GM19023 (cell line): ENCODE results near the gene DGAT2L6.

Experiments
- ATAC-seq: cut with Tn5 transposase; IDR thresholded peaks from one replicate; pipeline ENCODE4 v1.9.1; 2021; ENCODE audit warnings: mild to moderate bottlenecking, moderate library complexity; ENCODE audit not compliant: unreplicated experiment

The DGAT2L6 gene, protein sequence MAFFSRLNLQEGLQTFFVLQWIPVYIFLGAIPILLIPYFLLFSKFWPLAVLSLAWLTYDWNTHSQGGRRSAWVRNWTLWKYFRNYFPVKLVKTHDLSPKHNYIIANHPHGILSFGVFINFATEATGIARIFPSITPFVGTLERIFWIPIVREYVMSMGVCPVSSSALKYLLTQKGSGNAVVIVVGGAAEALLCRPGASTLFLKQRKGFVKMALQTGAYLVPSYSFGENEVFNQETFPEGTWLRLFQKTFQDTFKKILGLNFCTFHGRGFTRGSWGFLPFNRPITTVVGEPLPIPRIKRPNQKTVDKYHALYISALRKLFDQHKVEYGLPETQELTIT

DNA sequence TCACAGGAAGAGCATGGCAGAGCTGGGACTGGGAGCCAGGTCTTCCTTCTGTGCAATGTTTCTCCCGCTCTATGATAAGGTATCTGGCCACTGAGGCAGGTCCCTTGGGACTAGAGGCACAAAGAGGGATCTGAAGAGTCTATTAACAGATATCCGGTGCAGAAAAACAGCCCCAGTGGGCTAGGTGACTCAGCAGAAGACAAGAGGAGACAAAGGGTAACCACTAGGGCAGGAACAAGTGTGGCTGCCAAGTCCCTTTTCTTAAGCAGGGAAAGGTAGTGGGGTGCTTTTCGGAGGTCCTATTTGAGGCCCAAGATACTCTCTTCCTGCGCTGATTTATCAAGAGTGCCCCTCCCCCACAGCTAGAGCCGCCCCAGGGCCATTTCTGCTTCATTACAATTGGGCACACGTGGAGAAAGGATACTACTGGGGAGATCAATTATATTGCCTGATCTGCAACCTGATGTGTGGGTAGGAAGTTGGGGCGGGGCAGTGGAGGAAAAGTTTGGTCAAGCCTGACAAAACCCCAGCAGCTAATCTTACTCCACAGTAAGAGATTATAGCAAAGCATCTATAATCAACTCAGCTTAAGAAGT is at the start of gene DGAT2L6:
DGAT2L6 (plus strand) TSS at position 546 of the 596 bp plus-strand sequence. CDS start 100 bp downstream, outside the sequence.
- no peak for ATAC-seq

DNA sequence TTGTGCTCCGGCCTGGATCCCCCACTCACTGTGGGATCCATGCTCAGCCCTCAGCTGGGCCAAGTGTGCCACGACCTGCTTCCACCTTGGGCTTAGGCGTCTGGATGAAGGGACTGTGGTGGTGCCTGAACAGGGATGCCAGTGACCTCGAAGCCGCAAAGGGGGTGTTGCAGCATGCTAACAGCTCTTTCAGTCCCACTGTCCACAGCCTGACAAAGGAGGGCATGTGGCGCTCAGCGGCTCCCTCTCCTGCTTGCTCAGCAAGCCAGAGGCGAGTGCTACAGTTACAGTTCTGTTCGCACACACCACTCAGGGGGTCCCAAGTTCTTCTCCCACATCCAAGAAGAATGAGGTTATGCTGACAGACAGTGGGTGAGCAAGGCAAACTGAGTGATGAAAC is 49.2 kb upstream of the DGAT2L6 start:
- no peak for ATAC-seq

DNA sequence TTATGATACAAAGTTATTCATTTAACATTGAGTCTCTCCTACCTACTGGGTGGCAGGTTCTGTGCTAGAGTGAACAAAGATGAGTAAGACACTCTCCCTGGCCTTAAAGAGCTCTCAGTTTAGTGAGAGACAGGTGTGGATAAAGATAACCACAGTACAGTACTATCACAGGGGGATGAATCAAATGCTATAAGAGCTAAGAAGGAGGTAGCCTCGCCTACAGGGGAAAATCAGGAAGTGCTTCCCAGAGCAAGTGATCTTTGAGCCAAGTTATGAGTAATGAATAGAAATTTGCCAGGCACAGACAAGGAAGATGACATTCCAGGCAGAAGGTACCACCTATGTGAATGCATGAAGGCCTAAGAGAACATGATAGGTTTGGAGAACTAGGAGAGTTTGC is 47.5 kb upstream of the DGAT2L6 start:
- no peak for ATAC-seq

DNA sequence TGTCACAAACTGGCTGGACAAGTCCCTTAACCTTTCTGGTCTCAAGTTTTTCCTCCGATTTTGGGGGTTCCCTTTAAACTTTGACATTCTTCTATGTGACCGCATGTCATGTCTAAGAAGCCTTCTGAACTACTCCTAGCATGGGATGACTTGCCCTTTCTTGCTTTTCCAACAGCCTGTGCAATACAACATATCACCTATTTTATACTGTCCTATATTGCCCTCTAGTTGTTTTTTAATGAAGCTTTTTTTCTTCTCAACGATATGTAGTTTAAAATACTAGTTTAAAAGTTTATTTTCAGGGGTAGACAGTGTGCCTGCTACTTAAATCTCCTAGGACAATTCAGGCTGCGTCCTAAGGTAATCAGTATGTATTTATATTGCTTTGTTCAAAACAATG is 45.1 kb upstream of the DGAT2L6 start:
- no peak for ATAC-seq

DNA sequence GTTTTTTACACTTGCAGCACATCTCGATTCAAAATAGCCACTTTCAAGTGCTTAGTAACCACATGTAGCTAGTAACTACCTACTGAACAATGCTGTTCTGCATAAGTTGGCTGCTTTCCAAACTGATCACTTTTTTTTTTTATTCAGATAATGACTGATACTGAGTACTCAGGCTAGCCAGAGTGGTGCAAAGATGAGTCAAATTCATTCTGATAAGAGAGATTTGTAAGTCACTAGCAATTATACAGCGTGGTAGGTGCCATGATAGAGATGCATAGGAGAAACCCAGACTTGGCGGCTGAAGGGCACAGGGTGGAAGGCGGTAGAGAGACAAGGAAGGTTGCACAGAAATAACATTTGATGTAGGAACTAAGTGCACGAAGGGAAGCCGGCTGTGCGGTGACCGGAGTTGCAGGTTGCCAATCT is 44.4 kb upstream of the DGAT2L6 start:
- ATAC-seq: no peak

DNA sequence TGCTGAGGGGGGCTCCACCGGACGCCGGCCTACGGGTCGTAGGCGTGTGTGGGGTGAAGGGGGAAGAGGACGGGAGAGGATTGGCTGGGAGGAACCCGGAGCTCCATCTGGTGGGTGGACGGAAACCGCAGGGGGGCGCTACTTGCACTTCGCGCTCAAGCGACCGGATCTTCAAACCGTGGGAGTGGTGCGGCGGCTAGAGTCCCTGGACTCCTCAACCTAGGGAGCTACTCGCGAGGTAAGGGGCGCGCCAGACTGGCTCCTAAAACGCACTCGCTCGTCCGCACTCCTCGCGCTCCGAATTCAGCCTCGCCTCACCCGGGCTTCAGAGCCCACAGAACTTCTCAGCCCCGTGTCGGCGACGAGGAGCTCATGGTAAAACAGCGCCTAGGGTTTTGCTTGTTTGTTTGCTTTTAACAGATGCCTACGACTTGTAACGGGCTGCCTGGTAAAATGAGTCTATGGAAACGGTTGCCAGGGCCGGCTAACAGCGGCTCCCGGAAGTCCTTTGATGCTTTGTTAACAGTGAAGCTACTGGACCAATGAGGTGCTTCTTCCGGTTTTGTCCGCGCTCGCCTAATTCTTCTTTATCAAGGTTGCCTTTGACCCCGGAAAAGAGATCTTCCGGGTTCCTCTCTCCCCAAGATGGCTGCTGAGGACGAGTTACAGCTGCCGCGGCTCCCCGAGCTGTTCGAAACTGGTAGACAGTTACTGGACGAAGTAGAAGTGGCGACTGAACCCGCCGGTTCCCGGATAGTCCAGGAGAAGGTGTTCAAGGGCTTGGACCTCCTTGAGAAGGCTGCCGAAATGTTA is 43.8 kb upstream of the DGAT2L6 start, which contains the start of gene IGBP1:
IGBP1 (plus strand) TSS at position 145 of the 813 bp plus-strand sequence; CDS start at position 646, 501 bp downstream.
- ATAC-seq: peak; percentile 93

DNA sequence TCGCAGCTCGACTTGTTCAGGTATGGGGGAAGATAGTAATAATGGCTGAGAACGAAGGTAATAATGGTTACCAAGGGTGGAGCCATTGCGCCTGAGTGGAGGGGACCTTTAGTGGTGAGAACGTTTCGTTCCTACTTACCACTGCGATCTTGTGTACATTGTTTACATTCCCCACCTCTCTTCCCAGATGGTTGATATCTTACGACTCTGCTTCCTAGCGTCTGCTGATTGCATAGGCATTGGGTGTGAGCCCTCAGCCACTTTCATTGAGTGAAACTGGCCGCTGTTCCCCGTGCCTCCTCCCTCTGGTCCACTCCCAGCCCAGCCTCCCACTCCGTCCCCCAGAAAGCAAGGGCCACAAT is 43.2 kb upstream of the DGAT2L6 start:
- ATAC-seq: peak; percentile 29

DNA sequence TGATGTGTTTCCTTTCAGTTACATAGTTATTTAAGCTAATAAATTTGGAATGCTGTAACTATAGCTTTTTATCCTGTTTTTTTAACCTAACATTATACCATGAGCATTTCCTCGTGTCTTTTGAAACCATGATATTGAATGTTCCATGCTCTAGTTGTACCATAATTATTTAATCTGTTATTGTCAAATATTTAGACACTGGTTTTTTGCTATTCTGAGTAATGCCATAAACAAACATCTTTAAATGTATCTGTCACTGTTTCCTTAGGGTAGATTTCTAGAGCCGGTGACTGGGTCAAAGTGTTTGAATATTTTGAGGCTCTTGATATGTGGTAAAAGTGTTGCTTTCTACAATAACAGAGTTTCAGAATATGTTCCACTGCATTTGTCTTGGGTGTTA is 38.7 kb upstream of the DGAT2L6 start:
- ATAC-seq: no peak

DNA sequence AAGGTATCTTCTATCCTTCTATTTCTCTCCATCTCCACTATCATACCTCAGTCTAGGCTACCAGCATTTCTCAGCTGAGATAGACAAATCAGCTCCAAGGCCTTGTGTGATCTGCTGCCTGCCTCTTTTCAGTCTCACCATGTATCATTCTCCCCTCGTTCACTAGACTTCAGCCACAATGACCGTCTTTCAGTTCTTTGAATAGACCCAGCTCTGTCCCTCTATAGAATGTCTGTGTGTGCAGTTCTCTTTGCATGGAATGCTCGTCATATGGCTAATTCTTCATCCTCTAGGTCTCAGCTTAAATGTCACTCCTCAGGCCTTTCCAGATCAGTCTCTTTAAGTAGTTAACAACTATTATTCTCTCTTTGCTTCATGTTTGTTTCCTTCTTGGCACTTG is 37.5 kb upstream of the DGAT2L6 start:
- no peak for ATAC-seq

DNA sequence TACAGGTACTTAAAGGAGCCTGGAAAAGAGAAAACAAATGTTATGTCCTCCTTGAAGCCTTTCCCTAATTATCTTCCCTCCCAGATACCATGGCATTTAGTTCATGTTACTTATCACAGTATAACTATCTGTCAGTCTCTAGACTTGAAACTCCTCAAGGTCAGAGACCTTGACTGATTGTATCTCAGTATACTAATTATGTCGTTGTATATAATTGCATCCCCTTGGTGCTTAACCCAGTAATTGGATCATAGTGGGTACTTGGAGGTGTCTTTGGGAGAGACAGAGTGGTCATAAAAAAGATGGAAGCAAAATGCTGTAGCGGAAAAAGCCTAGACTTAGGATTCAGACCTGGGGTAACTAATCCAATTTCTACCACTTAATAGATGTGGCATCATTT is 35.9 kb upstream of the DGAT2L6 start:
- ATAC-seq: no peak

DNA sequence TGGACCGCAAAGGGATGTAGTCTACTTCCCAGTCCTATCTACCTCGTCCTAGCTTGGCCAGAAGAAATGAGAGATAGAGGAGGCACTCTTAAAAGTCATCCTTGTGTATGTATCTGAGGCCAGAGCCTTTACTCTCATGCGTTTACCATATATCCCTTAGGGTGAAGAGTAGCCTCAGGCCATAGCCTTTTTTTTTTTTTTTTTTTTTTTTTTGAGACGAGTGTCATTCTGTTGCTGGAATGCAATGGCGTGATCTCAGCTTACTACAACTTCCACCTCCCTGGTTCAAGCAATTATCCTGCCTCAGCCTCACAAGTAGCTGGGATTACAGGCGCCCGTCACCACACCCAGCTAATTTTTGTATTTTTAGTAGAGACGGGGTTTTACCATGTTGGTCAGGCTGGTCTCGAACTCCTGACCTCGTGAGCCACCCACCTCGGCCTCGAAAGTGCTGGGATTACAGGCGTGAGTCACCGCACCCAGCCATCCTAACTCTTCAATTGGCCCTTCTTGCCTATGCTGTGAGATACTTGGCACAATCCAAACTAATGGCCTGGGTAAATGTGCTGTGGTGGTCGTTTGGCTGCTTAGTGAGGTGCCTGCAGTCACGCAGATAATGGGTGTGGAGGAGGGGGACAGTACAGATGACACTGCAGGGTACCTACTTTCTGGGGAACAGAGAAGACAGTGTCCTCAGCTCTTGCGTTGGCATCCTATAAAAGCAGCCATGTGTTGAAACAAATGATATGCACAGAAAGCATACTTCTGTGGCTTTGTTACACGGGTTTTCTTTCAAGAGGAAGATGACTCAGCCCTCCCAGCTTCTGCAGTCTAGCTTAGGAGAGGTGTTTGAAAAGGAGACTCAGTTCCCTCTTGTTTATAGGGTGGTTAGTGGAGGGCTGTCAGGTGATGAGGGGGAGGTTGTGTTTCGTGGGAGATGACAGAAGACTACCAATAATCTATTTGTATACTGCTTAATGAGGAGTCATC is 10.4 kb upstream of the DGAT2L6 start:
- ATAC-seq: no peak

DNA sequence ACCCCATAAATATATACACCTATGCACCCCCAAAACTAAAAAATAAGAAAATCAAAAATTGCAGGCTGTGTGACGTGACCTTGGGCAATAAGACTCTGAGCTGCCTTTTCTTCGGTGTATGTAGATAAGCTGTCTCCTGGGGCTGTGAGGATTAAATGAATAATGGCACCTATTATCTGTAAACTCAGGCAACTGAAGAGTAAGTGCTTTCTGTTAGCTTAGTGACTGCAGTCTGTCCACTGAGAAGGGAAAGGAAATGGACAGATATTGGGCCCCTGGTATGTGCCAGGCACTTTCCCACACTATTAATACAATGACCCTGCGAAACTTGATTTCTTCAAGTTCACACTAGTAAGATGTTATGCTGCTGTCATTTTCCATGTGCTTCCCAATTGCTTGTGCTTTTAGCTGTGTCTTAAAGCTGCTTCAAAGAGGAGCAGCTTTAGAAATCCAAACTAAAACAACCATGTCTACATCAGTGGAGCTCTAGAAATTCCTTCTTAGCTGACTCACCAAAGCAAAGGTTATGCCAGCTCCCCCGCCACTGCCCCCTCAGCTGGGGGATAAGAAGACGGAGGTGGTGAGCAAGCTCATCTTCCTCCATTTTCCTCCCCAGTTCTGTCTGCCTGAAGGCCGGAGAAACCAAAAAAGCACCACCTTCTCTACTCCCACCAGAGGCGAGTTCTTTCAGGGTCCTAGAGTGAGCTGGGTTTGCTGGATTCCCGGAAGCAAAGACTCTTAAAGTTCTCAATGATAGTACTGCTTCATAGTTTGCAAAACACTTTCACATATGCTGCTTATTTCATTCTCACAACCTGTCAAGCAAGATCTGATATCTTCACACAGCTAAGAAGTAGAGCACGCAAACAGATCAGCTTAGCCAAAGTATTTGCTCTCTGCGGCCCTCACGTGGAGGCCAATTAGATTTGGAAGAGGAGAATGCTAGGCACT is 8.8 kb upstream of the DGAT2L6 start:
- ATAC-seq: no peak

DNA sequence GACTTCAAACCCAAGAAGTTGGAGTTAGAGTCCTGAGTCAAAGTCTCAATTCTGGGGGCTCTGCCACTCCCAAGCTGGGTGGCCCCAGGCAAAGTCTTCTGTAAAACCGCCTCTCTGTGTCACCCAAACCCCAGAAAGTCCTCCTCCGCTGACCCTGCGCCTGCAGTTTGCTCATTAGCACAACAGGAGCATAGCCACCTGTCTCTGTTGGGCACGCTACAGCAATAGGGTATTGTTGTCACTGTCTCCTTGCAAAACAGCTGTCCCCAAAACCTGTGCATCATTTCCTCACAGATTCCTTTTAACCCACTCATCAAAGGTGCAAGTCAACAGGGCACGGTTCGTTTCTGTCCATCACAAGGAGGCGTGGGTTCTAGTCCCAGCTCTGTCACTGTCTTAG is 8.0 kb upstream of the DGAT2L6 start:
- ATAC-seq: no peak

DNA sequence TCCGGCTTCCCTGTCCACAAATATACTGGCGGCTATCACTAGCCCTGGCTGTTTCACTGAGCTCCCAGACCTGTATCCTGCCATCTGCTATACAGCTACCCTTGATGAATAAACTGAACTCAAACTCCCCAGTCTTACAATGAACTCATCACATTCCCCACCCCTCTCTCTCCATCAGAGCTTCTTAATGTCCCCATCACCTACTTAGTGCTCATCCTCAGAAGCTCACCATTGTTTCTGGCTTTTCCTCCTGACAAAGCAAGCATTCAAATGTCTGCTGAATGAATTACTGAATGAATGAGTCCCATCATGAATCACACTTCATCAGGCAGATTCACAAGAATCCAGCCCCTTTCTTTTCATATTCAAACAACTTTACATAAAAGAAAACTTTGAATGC is 5.7 kb upstream of the DGAT2L6 start:
- ATAC-seq: no peak

DNA sequence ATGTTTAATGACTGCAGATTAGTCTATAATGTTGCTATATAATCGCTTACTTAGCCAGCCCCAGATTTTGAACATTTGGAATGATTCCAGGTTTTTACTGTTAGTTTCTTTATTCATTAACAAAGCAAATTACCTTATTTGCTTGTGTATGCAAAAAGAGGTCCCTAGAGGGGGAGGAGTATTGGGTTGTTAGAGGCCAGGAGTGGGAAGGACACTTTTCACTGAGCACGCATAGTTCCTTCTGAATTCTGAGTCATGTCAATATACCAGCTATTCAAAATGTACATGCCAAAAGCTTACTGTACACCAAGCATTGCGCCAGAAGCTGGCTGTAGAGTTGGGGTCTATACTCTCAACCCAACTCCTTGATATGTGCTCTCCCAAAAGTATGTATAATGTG is 5.1 kb upstream of the DGAT2L6 start:
- ATAC-seq: no peak

DNA sequence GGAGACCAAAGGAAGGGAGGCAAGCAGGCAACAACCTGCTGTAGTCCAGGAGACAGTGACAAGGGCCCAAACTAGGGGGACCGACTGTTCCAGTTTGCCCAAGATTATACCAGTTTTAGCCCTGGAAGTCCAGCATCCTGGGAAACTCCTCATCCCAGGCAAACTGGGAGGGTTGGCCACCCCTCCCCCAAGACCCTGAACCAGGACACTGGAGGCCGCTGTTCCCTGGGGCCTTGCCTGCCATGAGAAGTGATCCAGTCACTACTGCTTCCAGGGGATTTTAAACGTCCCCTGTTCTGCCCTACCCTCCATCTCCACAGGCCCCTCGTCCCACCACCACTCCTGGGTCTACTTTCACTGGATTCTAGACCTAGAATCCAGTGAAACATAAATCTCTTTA is 4.3 kb upstream of the DGAT2L6 start:
- ATAC-seq: no peak

DNA sequence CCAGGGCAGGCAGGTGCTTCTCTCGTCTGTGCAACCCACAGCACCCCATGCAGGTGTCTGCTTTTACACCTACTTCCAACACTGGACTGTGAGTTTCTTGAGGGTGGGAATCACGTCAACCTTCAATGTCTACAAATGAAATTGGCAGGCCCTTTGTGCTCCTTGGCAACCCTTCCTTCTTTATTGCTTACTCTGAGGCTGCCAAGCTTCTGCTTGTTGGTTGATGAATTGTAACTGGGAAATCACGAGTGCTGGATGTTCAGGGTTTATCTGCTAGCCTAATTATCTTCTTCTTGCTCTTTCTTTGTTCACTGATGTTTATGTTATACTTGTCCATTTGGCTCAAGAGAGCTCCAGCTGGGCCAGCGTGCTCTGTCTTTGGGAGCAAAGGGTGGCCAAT is 2.5 kb upstream of the DGAT2L6 start:
- ATAC-seq: no peak

DNA sequence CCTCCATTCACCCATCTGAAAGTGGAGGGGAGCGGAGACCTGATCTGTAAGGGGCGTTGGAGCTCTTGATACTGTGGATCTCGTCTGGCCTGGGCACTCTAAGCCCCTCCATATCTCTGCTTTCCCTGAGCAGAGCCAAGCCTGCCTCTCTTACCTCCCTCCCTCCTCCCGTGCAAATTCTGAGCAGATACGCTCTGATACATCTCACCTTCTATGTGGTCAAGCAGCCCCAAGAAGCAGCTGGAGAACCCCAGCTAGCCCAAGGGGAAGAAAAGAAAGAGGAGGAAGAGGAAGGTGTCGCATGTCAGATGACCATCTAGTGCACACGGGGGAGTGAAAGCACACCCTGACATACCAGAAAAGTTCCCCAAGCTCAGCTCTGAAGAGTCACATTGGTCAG is 1.9 kb upstream of the DGAT2L6 start:
- ATAC-seq: no peak

DNA sequence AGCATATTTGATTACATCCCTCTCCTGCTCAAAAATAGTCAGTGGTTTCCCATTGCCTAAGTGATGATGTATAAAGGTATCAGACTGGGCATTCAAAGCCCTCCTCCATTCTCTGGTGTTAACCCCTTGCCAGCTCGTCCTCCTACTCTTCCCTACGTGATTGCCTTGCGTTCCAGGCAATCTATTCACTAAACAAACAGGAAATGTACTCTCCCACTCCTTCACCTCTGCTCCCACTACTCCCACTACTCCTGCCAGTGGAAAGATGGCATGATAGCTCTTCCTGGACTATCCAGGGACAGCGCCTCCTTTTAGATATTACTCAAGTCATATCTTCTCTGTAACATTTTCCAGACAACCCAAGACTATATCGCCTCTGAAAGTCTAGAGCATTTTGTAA is 5.8 kb downstream of the DGAT2L6 start:
- no peak for ATAC-seq

DNA sequence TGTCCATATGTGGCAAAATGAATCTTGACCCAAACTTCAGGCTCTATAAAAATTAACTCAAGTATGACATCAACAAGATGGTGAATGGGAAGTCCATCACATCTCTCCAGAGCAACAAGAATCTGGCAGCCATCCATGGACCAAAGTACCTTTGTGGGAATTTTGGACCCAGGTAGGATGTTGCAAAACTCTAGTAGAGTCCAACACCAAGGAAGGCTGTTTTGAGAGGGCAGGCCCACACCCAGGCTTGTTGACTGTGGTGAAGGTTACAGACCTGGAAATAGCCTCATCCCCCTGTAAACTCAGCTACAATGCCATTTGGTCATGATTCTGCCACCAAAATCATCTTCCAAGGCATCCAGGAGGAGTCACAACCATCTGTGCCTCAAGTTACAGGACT is 12.9 kb downstream of the DGAT2L6 start:
- ATAC-seq: no peak
